Measurements from ENCODE around the gene GGT6. TPM values are rescaled to one million over a fixed set of nuclear protein-coding genes. Genes with fewer than 3 reads are reported as not detected.

The GGT6 gene
- total and polyA plus RNA-seq, 2 of the 13 experiments (the other 11 are each of a cell fraction or from before 2014, with no cell fraction given), result 0.16 to 0.80 TPM

DNA sequence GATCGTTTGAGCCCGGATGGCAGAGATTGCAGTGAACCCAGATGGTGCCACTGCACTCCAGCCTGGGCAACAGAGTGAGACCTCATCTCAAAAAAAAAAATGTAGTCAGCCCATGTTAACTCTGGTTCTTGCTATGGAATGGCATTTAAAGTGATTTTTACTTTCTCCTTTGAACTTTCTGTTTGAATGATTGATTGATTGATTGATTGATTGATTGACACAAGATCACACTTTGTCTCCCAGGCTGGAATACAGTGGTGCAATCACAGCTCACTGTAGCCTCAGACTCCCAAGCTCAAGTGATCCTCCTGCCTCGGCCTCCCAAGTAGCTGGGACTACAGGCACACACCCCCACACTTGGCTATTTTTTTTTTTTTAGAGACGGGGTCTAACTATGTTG, 40.9 kb upstream of the GGT6 start:
- in situ Hi-C loops (cut with HindIII; ENCODE audit: extremely low pct_ligation_motif_present, low pct_unique_long_range_greater_than_20kb) (no loop called here), intact Hi-C loops (cut with micrococcal nuclease; ENCODE audit: unreplicated experiment) (no loop called here)
- FAIRE-seq, result no peak
- Histone ChIP-seq H3K9ac (ENCODE audit: insufficient read depth, low read depth, low read length) (no peak overlapping the region), H3K4me1 (ENCODE audit: insufficient read depth, low read length) (peaks cover 40% of the 10 kb centered on the region), H2AFZ (ENCODE audit: low read length) (no peak overlapping the region), H3K27ac (ENCODE audit: extremely low read length, insufficient read depth, low read length) (no peak overlapping the region), H4K20me1 (ENCODE audit: insufficient read depth, low read length) (no peaks in the 10 kb centered on the region), H3K4me3 (replicated peaks in 1 of 3; ENCODE audit: insufficient read depth in 1 of 3, low read depth in 2 of 3, low read length in 3 of 3) (no peak overlapping the region), H3K9me3 (ENCODE audit: low read length) (no peaks in the 10 kb centered on the region), H3K79me2 (ENCODE audit: insufficient read depth, low read length) (no peaks in the 10 kb centered on the region), H3K36me3 (replicated peaks in 1 of 2; ENCODE audit: control insufficient read depth in 1 of 2, insufficient read depth in 2 of 2, low read length in 2 of 2) (no peaks in the 10 kb centered on the region), H3K27me3 (ENCODE audit: control insufficient read depth in 1 of 2, insufficient read depth in 2 of 2, low read length in 2 of 2) (no peaks in the 10 kb centered on the region), H3K4me2 (ENCODE audit: low read depth, low read length) (no peak overlapping the region)
- WGBS (ENCODE audit: low lambda C conversion rate), result 74% methylated on average over 4 of the region's 4 CpGs
- ChIA-PET POLR2A (no interaction called here), CTCF (ENCODE audit: low intra/inter-chr PET ratio, low total read pairs) (no interaction called here)
- ATAC-seq, result no peak
- no TSS peak for BruUV-seq (replicated peaks)
- no peak for DNase-seq (ENCODE audit: low spot score)
- TF ChIP-seq, protein P1, sequence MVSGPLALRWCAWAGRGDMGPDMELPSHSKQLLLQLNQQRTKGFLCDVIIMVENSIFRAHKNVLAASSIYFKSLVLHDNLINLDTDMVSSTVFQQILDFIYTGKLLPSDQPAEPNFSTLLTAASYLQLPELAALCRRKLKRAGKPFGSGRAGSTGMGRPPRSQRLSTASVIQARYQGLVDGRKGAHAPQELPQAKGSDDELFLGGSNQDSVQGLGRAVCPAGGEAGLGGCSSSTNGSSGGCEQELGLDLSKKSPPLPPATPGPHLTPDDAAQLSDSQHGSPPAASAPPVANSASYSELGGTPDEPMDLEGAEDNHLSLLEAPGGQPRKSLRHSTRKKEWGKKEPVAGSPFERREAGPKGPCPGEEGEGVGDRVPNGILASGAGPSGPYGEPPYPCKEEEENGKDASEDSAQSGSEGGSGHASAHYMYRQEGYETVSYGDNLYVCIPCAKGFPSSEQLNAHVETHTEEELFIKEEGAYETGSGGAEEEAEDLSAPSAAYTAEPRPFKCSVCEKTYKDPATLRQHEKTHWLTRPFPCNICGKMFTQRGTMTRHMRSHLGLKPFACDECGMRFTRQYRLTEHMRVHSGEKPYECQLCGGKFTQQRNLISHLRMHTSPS (CRISPR knock-in tag; IDR thresholded peaks at IDR 0.05; ENCODE audit: low read depth), result no peak
- no peak for TF ChIP-seq POLR2AphosphoS5 (IDR thresholded peaks at IDR 0.05; ENCODE audit: low read depth, low read length)
- no peak for TF ChIP-seq ASH2L (IDR thresholded peaks at IDR 0.05; ENCODE audit: insufficient read length, low read depth, low read length)
- TF ChIP-seq NFATC3 (CRISPR knock-in tag; IDR thresholded peaks at IDR 0.05), result no peak
- TF ChIP-seq RAD51 (IDR thresholded peaks at IDR 0.05; ENCODE audit: borderline replicate concordance), result no peak
- no peak for TF ChIP-seq ZNF136 (CRISPR knock-in tag; IDR thresholded peaks at IDR 0.05; ENCODE audit: low read depth)
- TF ChIP-seq PRPF4 (IDR thresholded peaks at IDR 0.05; ENCODE audit: low read depth, low read length, poor library complexity, severe bottlenecking), result no peak
- no peak for TF ChIP-seq TGIF2 (CRISPR knock-in tag; IDR thresholded peaks at IDR 0.05)
- TF ChIP-seq ELK4 (CRISPR knock-in tag; IDR thresholded peaks at IDR 0.05; ENCODE audit: borderline replicate concordance), result no peak
- no peak for TF ChIP-seq HCFC1 (IDR thresholded peaks at IDR 0.05; ENCODE audit: low read depth, low read length)
- TF ChIP-seq, protein P2, sequence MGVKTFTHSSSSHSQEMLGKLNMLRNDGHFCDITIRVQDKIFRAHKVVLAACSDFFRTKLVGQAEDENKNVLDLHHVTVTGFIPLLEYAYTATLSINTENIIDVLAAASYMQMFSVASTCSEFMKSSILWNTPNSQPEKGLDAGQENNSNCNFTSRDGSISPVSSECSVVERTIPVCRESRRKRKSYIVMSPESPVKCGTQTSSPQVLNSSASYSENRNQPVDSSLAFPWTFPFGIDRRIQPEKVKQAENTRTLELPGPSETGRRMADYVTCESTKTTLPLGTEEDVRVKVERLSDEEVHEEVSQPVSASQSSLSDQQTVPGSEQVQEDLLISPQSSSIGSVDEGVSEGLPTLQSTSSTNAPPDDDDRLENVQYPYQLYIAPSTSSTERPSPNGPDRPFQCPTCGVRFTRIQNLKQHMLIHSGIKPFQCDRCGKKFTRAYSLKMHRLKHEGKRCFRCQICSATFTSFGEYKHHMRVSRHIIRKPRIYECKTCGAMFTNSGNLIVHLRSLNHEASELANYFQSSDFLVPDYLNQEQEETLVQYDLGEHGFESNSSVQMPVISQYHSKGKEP (CRISPR knock-in tag; IDR thresholded peaks at IDR 0.05), result no peak
- TF ChIP-seq MED13 (CRISPR knock-in tag; IDR thresholded peaks at IDR 0.05), result no peak
- TF ChIP-seq ZNF83 (CRISPR knock-in tag; IDR thresholded peaks at IDR 0.05; ENCODE audit: borderline replicate concordance), result no peak
- no peak for TF ChIP-seq ZNF687 (CRISPR knock-in tag; IDR thresholded peaks at IDR 0.05)
- no peak for TF ChIP-seq NFRKB (IDR thresholded peaks at IDR 0.05)
